ENCODE measurements around the gene MICU1.

The MICU1 gene

GRCh38 chr10:72525689-72526088 is 100.2 kb downstream of the MICU1 start:
- H3K4me3 ChIP-seq (ENCODE audit: low read length in 2 of 2) = no peak overlapping the region
- H3K36me3 ChIP-seq (ENCODE audit: control insufficient read depth in 2 of 2, insufficient read depth in 2 of 2, low read length in 2 of 2) = no peaks in the 10 kb centered on the region
- no peaks in the 10 kb centered on the region for H3K27me3 ChIP-seq (ENCODE audit: control insufficient read depth in 1 of 2, insufficient read depth in 2 of 2, low read length in 2 of 2)
- no peak overlapping the region for H3K27ac ChIP-seq (ENCODE audit: low read length)
- no peaks in the 10 kb centered on the region for H3K4me1 ChIP-seq (ENCODE audit: control insufficient read depth, insufficient read depth, low read length)
- H3K9me3 ChIP-seq (ENCODE audit: control insufficient read depth in 2 of 2, low read length in 2 of 2) = no peaks in the 10 kb centered on the region
- H3K9ac ChIP-seq (ENCODE audit: low read length in 2 of 2) = no peak overlapping the region

- Histone ChIP-seq H3K9ac (ENCODE audit: low read length in 2 of 2) (no peak overlapping the region), H3K27me3 (ENCODE audit: control insufficient read depth in 1 of 2, insufficient read depth in 2 of 2, low read length in 2 of 2) (no peaks in the 10 kb centered on the region), H3K27ac (ENCODE audit: low read length) (no peak overlapping the region), H3K4me1 (ENCODE audit: control insufficient read depth, insufficient read depth, low read length) (no peaks in the 10 kb centered on the region), H3K4me3 (ENCODE audit: low read length in 2 of 2) (no peak overlapping the region), H3K9me3 (ENCODE audit: control insufficient read depth in 2 of 2, low read length in 2 of 2) (no peaks in the 10 kb centered on the region), H3K36me3 (ENCODE audit: control insufficient read depth in 2 of 2, insufficient read depth in 2 of 2, low read length in 2 of 2) (no peaks in the 10 kb centered on the region)
Observed at GRCh38 chr10:72525277-72525676, 100.6 kb downstream of the MICU1 start.

GRCh38 chr10:72524489-72524888 is 101.4 kb downstream of the MICU1 start:
- no peak overlapping the region for H3K27ac ChIP-seq (ENCODE audit: low read length)
- H3K4me3 ChIP-seq (ENCODE audit: low read length in 2 of 2) = no peak overlapping the region
- no peak overlapping the region for H3K9ac ChIP-seq (ENCODE audit: low read length in 2 of 2)
- H3K27me3 ChIP-seq (ENCODE audit: control insufficient read depth in 1 of 2, insufficient read depth in 2 of 2, low read length in 2 of 2) = no peaks in the 10 kb centered on the region
- H3K4me1 ChIP-seq (ENCODE audit: control insufficient read depth, insufficient read depth, low read length) = no peaks in the 10 kb centered on the region
- no peaks in the 10 kb centered on the region for H3K36me3 ChIP-seq (ENCODE audit: control insufficient read depth in 2 of 2, insufficient read depth in 2 of 2, low read length in 2 of 2)
- no peaks in the 10 kb centered on the region for H3K9me3 ChIP-seq (ENCODE audit: control insufficient read depth in 2 of 2, low read length in 2 of 2)

GRCh38 chr10:72523932-72524396 is 101.9 kb downstream of the MICU1 start:
- Histone ChIP-seq H3K4me1 (ENCODE audit: control insufficient read depth, insufficient read depth, low read length) (no peaks in the 10 kb centered on the region), H3K9me3 (ENCODE audit: control insufficient read depth in 2 of 2, low read length in 2 of 2) (no peaks in the 10 kb centered on the region), H3K27ac (ENCODE audit: low read length) (no peak overlapping the region), H3K36me3 (ENCODE audit: control insufficient read depth in 2 of 2, insufficient read depth in 2 of 2, low read length in 2 of 2) (no peaks in the 10 kb centered on the region), H3K27me3 (ENCODE audit: control insufficient read depth in 1 of 2, insufficient read depth in 2 of 2, low read length in 2 of 2) (no peaks in the 10 kb centered on the region), H3K9ac (ENCODE audit: low read length in 2 of 2) (no peak overlapping the region), H3K4me3 (ENCODE audit: low read length in 2 of 2) (no peak overlapping the region)

DNA sequence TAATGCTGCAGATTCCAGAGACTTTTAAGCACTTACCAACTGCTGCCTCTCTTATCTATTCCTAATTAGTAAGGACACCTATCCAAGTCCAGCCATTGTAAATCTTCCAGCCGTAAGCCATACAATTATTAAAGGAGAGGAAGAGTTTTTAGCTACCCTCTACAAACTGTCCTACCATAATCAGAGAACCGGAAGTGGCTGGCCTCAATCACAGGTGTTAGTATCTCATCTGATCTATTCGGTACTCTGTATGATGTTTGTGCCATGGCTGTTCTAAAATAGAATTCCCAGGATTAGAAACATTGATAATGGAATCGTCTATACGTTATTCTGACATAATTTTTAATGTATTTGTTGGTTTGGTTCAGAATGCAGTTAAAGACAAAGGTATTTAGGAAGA is 102.8 kb downstream of the MICU1 start:
- H3K36me3 ChIP-seq (ENCODE audit: control insufficient read depth in 2 of 2, insufficient read depth in 2 of 2, low read length in 2 of 2) = no peaks in the 10 kb centered on the region
- H3K4me1 ChIP-seq (ENCODE audit: control insufficient read depth, insufficient read depth, low read length) = no peaks in the 10 kb centered on the region
- H3K9me3 ChIP-seq (ENCODE audit: control insufficient read depth in 2 of 2, low read length in 2 of 2) = no peaks in the 10 kb centered on the region
- H3K27me3 ChIP-seq (ENCODE audit: control insufficient read depth in 1 of 2, insufficient read depth in 2 of 2, low read length in 2 of 2) = no peaks in the 10 kb centered on the region
- H3K4me3 ChIP-seq (ENCODE audit: low read length in 2 of 2) = no peak overlapping the region
- H3K27ac ChIP-seq (ENCODE audit: low read length) = no peak overlapping the region
- H3K9ac ChIP-seq (ENCODE audit: low read length in 2 of 2) = no peak overlapping the region

- Histone ChIP-seq H3K27me3 (ENCODE audit: control insufficient read depth in 1 of 2, insufficient read depth in 2 of 2, low read length in 2 of 2) (no peaks in the 10 kb centered on the region), H3K27ac (ENCODE audit: low read length) (no peak overlapping the region), H3K36me3 (ENCODE audit: control insufficient read depth in 2 of 2, insufficient read depth in 2 of 2, low read length in 2 of 2) (no peaks in the 10 kb centered on the region)
Observed at GRCh38 chr10:72517244-72517643, 108.6 kb downstream of the MICU1 start.

DNA sequence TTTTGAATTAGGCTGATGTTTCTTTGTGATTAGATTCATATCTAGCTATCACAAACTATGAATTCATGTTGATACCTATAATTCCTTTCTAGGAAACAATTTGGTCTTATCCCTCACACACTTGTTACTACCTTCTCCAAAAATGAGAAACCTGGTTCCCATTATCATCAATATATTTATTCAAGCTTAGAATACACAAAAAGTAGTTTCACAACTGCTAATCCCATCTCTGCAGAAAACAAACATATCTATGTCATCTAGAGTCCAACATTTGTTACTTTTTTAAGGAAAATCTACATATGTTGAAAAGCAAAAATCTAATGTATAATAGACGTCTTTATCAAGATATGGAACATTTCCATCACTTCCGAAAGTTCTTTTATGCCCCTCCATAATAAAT is 110.4 kb downstream of the MICU1 start:
- no peak overlapping the region for H3K27ac ChIP-seq (ENCODE audit: low read length)
- H3K27me3 ChIP-seq (ENCODE audit: control insufficient read depth in 1 of 2, insufficient read depth in 2 of 2, low read length in 2 of 2) = no peaks in the 10 kb centered on the region

More at GRCh38 chr10:72517244-72517643, 108.6 kb downstream of the MICU1 start:
- no peaks in the 10 kb centered on the region for H3K4me1 ChIP-seq (ENCODE audit: control insufficient read depth, insufficient read depth, low read length)
- H3K4me3 ChIP-seq (ENCODE audit: low read length in 2 of 2) = no peak overlapping the region
- no peaks in the 10 kb centered on the region for H3K9me3 ChIP-seq (ENCODE audit: control insufficient read depth in 2 of 2, low read length in 2 of 2)
- no peak overlapping the region for H3K9ac ChIP-seq (ENCODE audit: low read length in 2 of 2)

DNA sequence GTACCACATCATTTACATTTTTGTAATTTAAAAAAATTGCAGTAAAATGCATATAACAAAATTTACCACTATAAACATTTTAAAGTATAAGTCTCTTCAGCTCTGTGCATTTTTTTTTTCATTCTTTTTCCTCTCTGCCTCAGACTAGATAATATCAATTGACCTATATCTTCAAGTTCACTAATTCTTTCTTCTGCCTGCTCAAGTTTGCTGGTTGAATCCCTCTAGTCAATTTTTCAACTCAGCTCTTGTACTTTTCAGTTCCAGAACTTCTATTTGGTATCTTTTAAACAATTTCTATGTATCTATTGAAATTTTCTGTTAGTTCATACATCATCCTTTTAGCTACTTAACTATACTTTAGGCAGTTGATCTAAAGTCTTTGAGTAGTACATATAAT is 112.0 kb downstream of the MICU1 start:
- no peak overlapping the region for H3K27ac ChIP-seq (ENCODE audit: low read length)
- H3K36me3 ChIP-seq (ENCODE audit: control insufficient read depth in 2 of 2, insufficient read depth in 2 of 2, low read length in 2 of 2) = no peaks in the 10 kb centered on the region
- H3K4me3 ChIP-seq (ENCODE audit: low read length in 2 of 2) = no peak overlapping the region
- no peaks in the 10 kb centered on the region for H3K4me1 ChIP-seq (ENCODE audit: control insufficient read depth, insufficient read depth, low read length)
- no peaks in the 10 kb centered on the region for H3K27me3 ChIP-seq (ENCODE audit: control insufficient read depth in 1 of 2, insufficient read depth in 2 of 2, low read length in 2 of 2)
- no peak overlapping the region for H3K9ac ChIP-seq (ENCODE audit: low read length in 2 of 2)
- no peaks in the 10 kb centered on the region for H3K9me3 ChIP-seq (ENCODE audit: control insufficient read depth in 2 of 2, low read length in 2 of 2)

More for the DNA sequence above, 110.4 kb downstream of the MICU1 start:
- Histone ChIP-seq H3K4me3 (ENCODE audit: low read length in 2 of 2) (no peak overlapping the region), H3K4me1 (ENCODE audit: control insufficient read depth, insufficient read depth, low read length) (no peaks in the 10 kb centered on the region), H3K36me3 (ENCODE audit: control insufficient read depth in 2 of 2, insufficient read depth in 2 of 2, low read length in 2 of 2) (no peaks in the 10 kb centered on the region), H3K9ac (ENCODE audit: low read length in 2 of 2) (no peak overlapping the region), H3K9me3 (ENCODE audit: control insufficient read depth in 2 of 2, low read length in 2 of 2) (no peaks in the 10 kb centered on the region)

- H3K4me3 ChIP-seq (ENCODE audit: low read length in 2 of 2) = no peak overlapping the region
- no peak overlapping the region for H3K9ac ChIP-seq (ENCODE audit: low read length in 2 of 2)
- no peaks in the 10 kb centered on the region for H3K4me1 ChIP-seq (ENCODE audit: control insufficient read depth, insufficient read depth, low read length)
- no peaks in the 10 kb centered on the region for H3K27me3 ChIP-seq (ENCODE audit: control insufficient read depth in 1 of 2, insufficient read depth in 2 of 2, low read length in 2 of 2)
- H3K36me3 ChIP-seq (ENCODE audit: control insufficient read depth in 2 of 2, insufficient read depth in 2 of 2, low read length in 2 of 2) = no peaks in the 10 kb centered on the region
- H3K27ac ChIP-seq (ENCODE audit: low read length) = no peak overlapping the region
- no peaks in the 10 kb centered on the region for H3K9me3 ChIP-seq (ENCODE audit: control insufficient read depth in 2 of 2, low read length in 2 of 2)
Observed at GRCh38 chr10:72511459-72511858, 114.4 kb downstream of the MICU1 start.

DNA sequence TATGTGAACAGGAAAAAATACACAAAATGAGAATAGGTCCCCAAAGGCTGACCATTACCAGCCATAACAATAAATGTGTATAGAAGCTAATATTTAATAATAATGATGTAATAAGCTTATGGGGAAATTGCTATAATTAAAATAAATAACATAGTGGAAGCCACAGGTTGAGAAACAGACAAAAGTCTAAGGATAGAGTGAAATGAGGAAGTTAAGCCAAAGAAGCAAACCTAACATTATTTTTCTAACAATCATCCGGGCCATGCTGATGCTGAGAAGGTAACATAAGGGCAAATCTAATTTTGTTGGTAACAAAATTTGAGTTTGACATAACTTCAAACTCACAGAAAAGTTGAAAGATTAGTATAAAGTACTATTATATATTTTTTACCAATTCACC is 115.9 kb downstream of the MICU1 start:
- no peak overlapping the region for H3K9ac ChIP-seq (ENCODE audit: low read length in 2 of 2)
- H3K27ac ChIP-seq (ENCODE audit: low read length) = no peak overlapping the region
- no peaks in the 10 kb centered on the region for H3K27me3 ChIP-seq (ENCODE audit: control insufficient read depth in 1 of 2, insufficient read depth in 2 of 2, low read length in 2 of 2)
- H3K4me3 ChIP-seq (ENCODE audit: low read length in 2 of 2) = no peak overlapping the region
- H3K36me3 ChIP-seq (ENCODE audit: control insufficient read depth in 2 of 2, insufficient read depth in 2 of 2, low read length in 2 of 2) = peaks cover 0 to 4% of the 10 kb centered on the region in 2 donors
- no peaks in the 10 kb centered on the region for H3K4me1 ChIP-seq (ENCODE audit: control insufficient read depth, insufficient read depth, low read length)
- no peaks in the 10 kb centered on the region for H3K9me3 ChIP-seq (ENCODE audit: control insufficient read depth in 2 of 2, low read length in 2 of 2)

GRCh38 chr10:72509206-72509799 is 116.6 kb downstream of the MICU1 start:
- H3K27ac ChIP-seq (ENCODE audit: low read length) = no peak overlapping the region

More at GRCh38 chr10:72509206-72509799, 116.6 kb downstream of the MICU1 start:
- H3K4me3 ChIP-seq (ENCODE audit: low read length in 2 of 2) = no peak overlapping the region
- H3K9ac ChIP-seq (ENCODE audit: low read length in 2 of 2) = no peak overlapping the region
- no peaks in the 10 kb centered on the region for H3K27me3 ChIP-seq (ENCODE audit: control insufficient read depth in 1 of 2, insufficient read depth in 2 of 2, low read length in 2 of 2)
- peaks cover 0 to 2% of the 10 kb centered on the region in 2 donors for H3K9me3 ChIP-seq (ENCODE audit: control insufficient read depth in 2 of 2, low read length in 2 of 2)
- H3K4me1 ChIP-seq (ENCODE audit: control insufficient read depth, insufficient read depth, low read length) = no peaks in the 10 kb centered on the region
- peaks cover 0 to 4% of the 10 kb centered on the region in 2 donors for H3K36me3 ChIP-seq (ENCODE audit: control insufficient read depth in 2 of 2, insufficient read depth in 2 of 2, low read length in 2 of 2)
